ENCODE data around the gene EED.

EED gene

GRCh38 chr11:86205421-86206336 is 38.9 kb upstream of the EED start:
- no peaks in the 10 kb centered on the region for H4K20me1 ChIP-seq (ENCODE audit: control insufficient read depth, insufficient read depth, low read depth, low read length)
- H3K27me3 ChIP-seq (ENCODE audit: control insufficient read depth, low read length), result no peaks in the 10 kb centered on the region
- H3K4me3 ChIP-seq (ENCODE audit: low read length), result no peak overlapping the region
- H3K4me2 ChIP-seq (ENCODE audit: low read length), result no peak overlapping the region
- TF ChIP-seq EZH2phosphoT487 (IDR thresholded peaks at IDR 0.05; ENCODE audit: borderline replicate concordance, low read length) (no peak), CTCF (IDR thresholded peaks at IDR 0.05; ENCODE audit: low read depth, low read length, poor library complexity, severe bottlenecking) (no peak)
- peaks cover 36% of the 10 kb centered on the region for H3K4me1 ChIP-seq (ENCODE audit: control insufficient read depth, low read length)
- no peaks in the 10 kb centered on the region for H3K36me3 ChIP-seq (ENCODE audit: control insufficient read depth, low read length)
- H3K27ac ChIP-seq (ENCODE audit: low read depth, low read length), result no peak overlapping the region
- H3F3A ChIP-seq (ENCODE audit: control insufficient read depth, insufficient read depth), result no peaks in the 10 kb centered on the region
- no peaks in the 10 kb centered on the region for H3K9me2 ChIP-seq (replicated peaks; ENCODE audit: control insufficient read depth, low read length)
- no peaks in the 10 kb centered on the region for H3K79me2 ChIP-seq (ENCODE audit: control insufficient read depth, low read length)
- no peaks in the 10 kb centered on the region for H3K9me3 ChIP-seq (ENCODE audit: control insufficient read depth, insufficient read depth, low read length)

- H3K36me3 ChIP-seq (ENCODE audit: control insufficient read depth, low read length), result no peaks in the 10 kb centered on the region
- no peaks in the 10 kb centered on the region for H3K9me3 ChIP-seq (ENCODE audit: control insufficient read depth, insufficient read depth, low read length)
- H3K4me1 ChIP-seq (ENCODE audit: control insufficient read depth, low read length), result peaks cover 32% of the 10 kb centered on the region
- H3K27me3 ChIP-seq (ENCODE audit: control insufficient read depth, low read length), result no peaks in the 10 kb centered on the region
- no peak overlapping the region for H3K4me3 ChIP-seq (ENCODE audit: low read length)
- H3K27ac ChIP-seq (ENCODE audit: low read depth, low read length), result no peak overlapping the region
- TF ChIP-seq EZH2phosphoT487 (IDR thresholded peaks at IDR 0.05; ENCODE audit: borderline replicate concordance, low read length) (no peak), CTCF (IDR thresholded peaks at IDR 0.05; ENCODE audit: low read depth, low read length, poor library complexity, severe bottlenecking) (no peak)
- no peaks in the 10 kb centered on the region for H3K9me2 ChIP-seq (replicated peaks; ENCODE audit: control insufficient read depth, low read length)
- H3K4me2 ChIP-seq (ENCODE audit: low read length), result no peak overlapping the region
- H3F3A ChIP-seq (ENCODE audit: control insufficient read depth, insufficient read depth), result no peaks in the 10 kb centered on the region
- H3K79me2 ChIP-seq (ENCODE audit: control insufficient read depth, low read length), result no peaks in the 10 kb centered on the region
- no peaks in the 10 kb centered on the region for H4K20me1 ChIP-seq (ENCODE audit: control insufficient read depth, insufficient read depth, low read depth, low read length)
Observed at GRCh38 chr11:86206337-86206695, 38.2 kb upstream of the EED start.

GRCh38 chr11:86207413-86207812 is 37.1 kb upstream of the EED start:
- H3K27me3 ChIP-seq (ENCODE audit: control insufficient read depth, low read length), result no peaks in the 10 kb centered on the region
- no peak overlapping the region for H3K4me2 ChIP-seq (ENCODE audit: low read length)
- no peak for TF ChIP-seq CTCF (IDR thresholded peaks at IDR 0.05; ENCODE audit: low read depth, low read length, poor library complexity, severe bottlenecking)
- no peak for TF ChIP-seq EZH2phosphoT487 (IDR thresholded peaks at IDR 0.05; ENCODE audit: borderline replicate concordance, low read length)
- H3K4me3 ChIP-seq (ENCODE audit: low read length), result no peak overlapping the region
- H4K20me1 ChIP-seq (ENCODE audit: control insufficient read depth, insufficient read depth, low read depth, low read length), result no peaks in the 10 kb centered on the region
- no peaks in the 10 kb centered on the region for H3F3A ChIP-seq (ENCODE audit: control insufficient read depth, insufficient read depth)
- H3K27ac ChIP-seq (ENCODE audit: low read depth, low read length), result no peak overlapping the region
- no peaks in the 10 kb centered on the region for H3K9me2 ChIP-seq (replicated peaks; ENCODE audit: control insufficient read depth, low read length)
- no peaks in the 10 kb centered on the region for H3K36me3 ChIP-seq (ENCODE audit: control insufficient read depth, low read length)
- H3K4me1 ChIP-seq (ENCODE audit: control insufficient read depth, low read length), result peaks cover 23% of the 10 kb centered on the region
- H3K9me3 ChIP-seq (ENCODE audit: control insufficient read depth, insufficient read depth, low read length), result no peaks in the 10 kb centered on the region
- no peaks in the 10 kb centered on the region for H3K79me2 ChIP-seq (ENCODE audit: control insufficient read depth, low read length)

Measured in DOHH2 (cell line).